Fibroblast of pulmonary artery (primary cell): ENCODE results near the gene EPHX1.
A peak's percentile ranks its signal among the peaks of the same experiment; 100 is the strongest.
"Not testable (repeated sequence)": the region's sequence is repeated elsewhere in the genome, so short reads cannot be mapped to it uniquely, and the experiment has no call there.

Experiments
- DNase-seq: peaks from one replicate; pipeline ENCODE4 v3.0.0-alpha.2; 2010; ENCODE audit warnings: low read depth
- H3K4me3 ChIP-seq: replicated peaks from 2 replicates; pipeline ENCODE4 v1.5.1; 2011; ENCODE audit warnings: low read depth, mild to moderate bottlenecking, control low read depth, low read length, moderate library complexity
- CTCF ChIP-seq: IDR thresholded peaks from 2 replicates; pipeline ENCODE4 v1.5.1; 2011; ENCODE audit warnings: mild to moderate bottlenecking, control low read depth, low read length, inconsistent platforms; ENCODE audit errors: missing control alignments

Gene EPHX1

GRCh38 chr1:225778337-225778669 lies 31.6 kb upstream of the EPHX1 start:
- H3K4me3 ChIP-seq, result peak overlapping the region; percentile 82
- no peak for DNase-seq
- TF ChIP-seq CTCF, result no peak

GRCh38 chr1:225779165-225779564 lies 30.8 kb upstream of the EPHX1 start:
- DNase-seq, result not testable (repeated sequence)
- peak overlapping the region; percentile 82 for H3K4me3 ChIP-seq

- no peak overlapping the region for H3K4me3 ChIP-seq
- TF ChIP-seq CTCF, result no peak
These were observed 29.8 kb upstream of the EPHX1 start for GRCh38 chr1:225780134-225780533.

GRCh38 chr1:225780630-225781029 lies 29.3 kb upstream of the EPHX1 start:
- DNase-seq, result no peak
- no peak for TF ChIP-seq CTCF
- H3K4me3 ChIP-seq, result no peak overlapping the region

More at GRCh38 chr1:225780134-225780533, 29.8 kb upstream of the EPHX1 start:
- no peak for DNase-seq

GRCh38 chr1:225789142-225789541 lies 20.8 kb upstream of the EPHX1 start:
- not testable (repeated sequence) for H3K4me3 ChIP-seq, DNase-seq

- TF ChIP-seq CTCF, result no peak
- DNase-seq, result no peak
- H3K4me3 ChIP-seq, result no peak overlapping the region
These were observed 15.0 kb upstream of the EPHX1 start for GRCh38 chr1:225794954-225795353.

- H3K4me3 ChIP-seq, DNase-seq: not testable (repeated sequence)
These were observed 13.8 kb upstream of the EPHX1 start for GRCh38 chr1:225796097-225796496.

GRCh38 chr1:225801146-225801545 lies 8.8 kb upstream of the EPHX1 start:
- H3K4me3 ChIP-seq, DNase-seq: not testable (repeated sequence)

GRCh38 chr1:225806249-225806648 lies 3.7 kb upstream of the EPHX1 start:
- no peak for TF ChIP-seq CTCF
- no peak for DNase-seq
- no peak overlapping the region for H3K4me3 ChIP-seq

- H3K4me3 ChIP-seq, DNase-seq: not testable (repeated sequence)
These were observed 3.2 kb upstream of the EPHX1 start for GRCh38 chr1:225806736-225807135.
